ENCODE measurements around the gene UCP3.

Gene UCP3

DNA sequence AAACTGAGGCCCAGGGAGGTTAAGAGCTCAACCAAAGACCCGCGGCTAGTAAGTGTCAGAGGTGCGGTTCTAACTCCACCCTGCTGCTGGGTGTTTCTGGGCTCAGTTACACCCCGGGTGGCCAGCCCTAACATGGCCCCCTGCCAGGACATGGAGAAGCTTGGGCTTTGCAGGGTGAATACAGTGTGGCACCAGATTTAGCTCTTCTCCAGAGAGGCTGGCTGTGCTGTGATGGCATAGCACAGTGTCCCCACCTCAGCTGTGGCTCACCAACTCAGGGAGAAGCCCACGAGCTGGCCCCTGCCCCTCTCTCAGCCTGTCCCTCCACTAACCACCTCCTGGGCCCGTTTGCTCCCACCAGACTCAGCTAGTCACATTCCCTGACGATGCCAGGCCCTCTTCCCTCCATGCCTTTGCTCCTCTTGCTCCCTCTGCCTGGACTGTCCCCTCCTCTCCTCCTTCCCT is 7.0 kb downstream of the UCP3 start:
- H3K79me1 ChIP-seq (ENCODE audit: low read depth, low read length) = no peaks in the 10 kb centered on the region
- no peak overlapping the region for H2BK15ac ChIP-seq (ENCODE audit: low read length)
- H4K8ac ChIP-seq (ENCODE audit: low read depth, low read length) = no peak overlapping the region
- H3K4me2 ChIP-seq (ENCODE audit: insufficient read depth, low read length, poor library complexity, severe bottlenecking) = no peak overlapping the region
- no peak overlapping the region for H3K14ac ChIP-seq (ENCODE audit: low read length)
- WGBS, 2 donors (ENCODE audit: extremely low coverage in 2 of 2, insufficient read length in 2 of 2, insufficient replicate concordance in 1 of 2) = no CpG with 5 or more reads among the region's 7 CpGs
- no peaks in the 10 kb centered on the region for H3K4me1 ChIP-seq (ENCODE audit: control insufficient read depth in 2 of 2, insufficient read depth in 1 of 2, low read depth in 1 of 2, low read length in 2 of 2)
- no peak overlapping the region for H2BK12ac ChIP-seq (ENCODE audit: low read length)
- no peak overlapping the region for H2BK5ac ChIP-seq (ENCODE audit: low read length)
- no peak overlapping the region for H2AK5ac ChIP-seq (ENCODE audit: low read depth, low read length)
- peaks cover 2 to 43% of the 10 kb centered on the region in 2 donors for H3K36me3 ChIP-seq (replicated peaks in 1 of 2; ENCODE audit: control insufficient read depth in 2 of 2, insufficient read depth in 2 of 2, low read length in 2 of 2)
- H2BK120ac ChIP-seq (ENCODE audit: low read depth, low read length) = no peak overlapping the region
- no peaks in the 10 kb centered on the region for H3K27me3 ChIP-seq (ENCODE audit: control insufficient read depth in 3 of 3, insufficient read depth in 3 of 3, low read depth in 1 of 3, low read length in 3 of 3)
- no peak for DNase-seq (ENCODE audit: low spot score)
- no peak overlapping the region for H4K91ac ChIP-seq (ENCODE audit: low read depth, low read length, poor library complexity)
- no peak overlapping the region for H3K18ac ChIP-seq (ENCODE audit: low read length)
- H3K9me3 ChIP-seq (replicated peaks in 1 of 2; ENCODE audit: control insufficient read depth in 2 of 2, insufficient read depth in 1 of 2, low read depth in 1 of 2, low read length in 2 of 2) = no peaks in the 10 kb centered on the region
- H3K4me3 ChIP-seq (ENCODE audit: low read length in 2 of 2) = no peak overlapping the region
- no peak overlapping the region for H2AFZ ChIP-seq (ENCODE audit: low read length)
- H3K23ac ChIP-seq (ENCODE audit: low read depth, low read length, poor library complexity) = no peak overlapping the region
- H3K27ac ChIP-seq (replicated peaks; ENCODE audit: low read length) = no peak overlapping the region
- H3K9ac ChIP-seq (ENCODE audit: low read depth, low read length, poor library complexity) = no peak overlapping the region
- H3K4ac ChIP-seq (ENCODE audit: low read length) = no peak overlapping the region

DNA sequence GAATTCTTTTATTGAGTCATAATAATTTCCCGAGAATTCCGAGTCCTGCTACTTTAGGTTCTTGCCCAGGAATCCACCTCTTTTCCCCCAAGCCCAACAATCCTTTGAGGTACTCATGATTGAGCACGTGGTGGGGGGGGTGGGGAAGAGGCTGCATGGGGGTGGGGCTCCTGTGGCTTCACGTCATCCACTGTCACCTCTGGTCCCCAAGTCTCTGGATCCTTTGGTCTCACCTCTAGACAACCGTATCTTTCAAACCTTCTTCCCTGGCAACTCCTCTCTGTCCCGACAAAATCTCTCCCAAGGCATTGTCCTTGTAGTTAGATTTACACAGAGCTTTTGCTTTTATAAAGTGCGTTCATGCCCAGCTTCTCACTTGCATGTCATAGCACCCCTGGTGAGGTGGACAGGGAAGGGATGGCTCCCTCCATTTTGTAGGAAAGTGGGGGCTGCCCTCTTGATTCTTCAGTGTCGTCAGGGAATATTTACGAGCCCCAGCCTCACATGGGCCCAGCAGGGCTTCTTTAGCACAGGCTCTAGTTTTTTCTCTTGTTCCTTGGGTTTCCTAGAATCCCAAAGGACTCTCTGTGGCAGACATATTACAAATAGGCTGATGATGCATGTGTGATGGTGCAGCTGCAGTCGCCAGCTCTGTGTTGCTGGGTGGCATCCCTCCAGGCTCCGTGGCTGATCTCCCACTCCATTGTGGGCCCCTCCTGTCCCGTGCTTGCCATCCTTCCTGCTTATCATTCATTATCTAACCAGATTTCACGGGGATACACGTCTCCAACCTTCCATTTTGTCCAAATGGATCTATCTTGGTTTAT is 8.4 kb downstream of the UCP3 start:
- no peak for DNase-seq (ENCODE audit: low spot score)
- no peak overlapping the region for H3K27ac ChIP-seq (replicated peaks; ENCODE audit: low read length)
- no peak overlapping the region for H2AFZ ChIP-seq (ENCODE audit: low read length)
- no CpG with 5 or more reads among the region's 14 CpGs for WGBS, 2 donors (ENCODE audit: extremely low coverage in 2 of 2, insufficient read length in 2 of 2, insufficient replicate concordance in 1 of 2)
- H4K91ac ChIP-seq (ENCODE audit: low read depth, low read length, poor library complexity) = no peak overlapping the region
- no peak overlapping the region for H3K4me3 ChIP-seq (ENCODE audit: low read length in 2 of 2)
- no peak overlapping the region for H3K4ac ChIP-seq (ENCODE audit: low read length)
- H3K4me1 ChIP-seq (ENCODE audit: control insufficient read depth in 2 of 2, insufficient read depth in 1 of 2, low read depth in 1 of 2, low read length in 2 of 2) = no peaks in the 10 kb centered on the region
- H3K36me3 ChIP-seq (replicated peaks in 1 of 2; ENCODE audit: control insufficient read depth in 2 of 2, insufficient read depth in 2 of 2, low read length in 2 of 2) = peaks cover 2 to 43% of the 10 kb centered on the region in 2 donors
- no peak overlapping the region for H3K9ac ChIP-seq (ENCODE audit: low read depth, low read length, poor library complexity)
- no peak overlapping the region for H4K8ac ChIP-seq (ENCODE audit: low read depth, low read length)
- no peak overlapping the region for H2BK5ac ChIP-seq (ENCODE audit: low read length)
- no peaks in the 10 kb centered on the region for H3K79me1 ChIP-seq (ENCODE audit: low read depth, low read length)
- no peak overlapping the region for H2BK120ac ChIP-seq (ENCODE audit: low read depth, low read length)
- no peak overlapping the region for H3K23ac ChIP-seq (ENCODE audit: low read depth, low read length, poor library complexity)
- no peak overlapping the region for H3K4me2 ChIP-seq (ENCODE audit: insufficient read depth, low read length, poor library complexity, severe bottlenecking)
- no peak overlapping the region for H3K18ac ChIP-seq (ENCODE audit: low read length)
- no peak overlapping the region for H2AK5ac ChIP-seq (ENCODE audit: low read depth, low read length)
- H3K27me3 ChIP-seq (ENCODE audit: control insufficient read depth in 3 of 3, insufficient read depth in 3 of 3, low read depth in 1 of 3, low read length in 3 of 3) = no peaks in the 10 kb centered on the region
- H3K9me3 ChIP-seq (replicated peaks in 1 of 2; ENCODE audit: control insufficient read depth in 2 of 2, insufficient read depth in 1 of 2, low read depth in 1 of 2, low read length in 2 of 2) = no peaks in the 10 kb centered on the region
- H3K14ac ChIP-seq (ENCODE audit: low read length) = no peak overlapping the region
- H2BK15ac ChIP-seq (ENCODE audit: low read length) = no peak overlapping the region
- no peak overlapping the region for H2BK12ac ChIP-seq (ENCODE audit: low read length)

DNA sequence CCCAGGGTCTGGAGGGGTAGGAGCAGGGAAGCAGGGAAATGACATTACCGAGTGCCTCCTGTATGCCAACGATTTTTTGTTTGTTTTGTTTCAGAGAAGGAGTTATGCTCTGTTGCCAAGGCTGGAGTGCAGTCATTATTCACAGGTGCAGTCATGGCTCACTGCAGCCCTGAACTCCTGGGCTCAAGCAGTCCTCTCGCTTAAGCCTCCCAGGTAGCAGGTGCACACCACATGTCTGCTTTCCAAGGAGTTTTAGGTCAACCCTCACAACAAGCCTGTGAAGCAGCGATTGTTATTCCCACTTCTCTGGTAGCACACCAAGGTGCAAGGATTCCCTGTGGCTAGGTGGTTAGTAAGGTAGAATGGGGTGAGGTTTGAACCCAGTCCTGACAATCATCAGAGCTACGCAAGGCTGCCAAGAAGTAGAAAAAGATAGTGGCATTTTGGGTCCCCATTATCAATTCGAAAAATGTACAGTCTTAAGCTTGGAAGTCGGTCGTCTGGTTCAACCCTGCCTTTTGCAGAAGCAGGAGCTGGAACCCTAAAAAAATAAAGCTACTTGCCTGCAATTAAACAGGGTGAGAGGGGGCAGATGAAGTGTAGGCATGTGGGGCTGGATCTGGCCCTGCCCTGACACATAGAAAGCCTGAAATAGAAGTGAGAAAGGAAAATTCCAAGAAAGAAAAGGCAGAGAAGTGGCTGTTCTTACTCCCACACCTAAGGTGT is 9.1 kb downstream of the UCP3 start:
- H3K27me3 ChIP-seq (ENCODE audit: control insufficient read depth in 3 of 3, insufficient read depth in 3 of 3, low read depth in 1 of 3, low read length in 3 of 3) = no peaks in the 10 kb centered on the region
- H3K4me3 ChIP-seq (ENCODE audit: low read length in 2 of 2) = no peak overlapping the region
- no peak overlapping the region for H2BK5ac ChIP-seq (ENCODE audit: low read length)
- no peaks in the 10 kb centered on the region for H3K79me1 ChIP-seq (ENCODE audit: low read depth, low read length)
- no peak overlapping the region for H2AFZ ChIP-seq (ENCODE audit: low read length)
- H4K91ac ChIP-seq (ENCODE audit: low read depth, low read length, poor library complexity) = no peak overlapping the region
- no peak overlapping the region for H3K9ac ChIP-seq (ENCODE audit: low read depth, low read length, poor library complexity)
- no CpG with 5 or more reads among the region's 8 CpGs for WGBS, 2 donors (ENCODE audit: extremely low coverage in 2 of 2, insufficient read length in 2 of 2, insufficient replicate concordance in 1 of 2)
- H3K9me3 ChIP-seq (replicated peaks in 1 of 2; ENCODE audit: control insufficient read depth in 2 of 2, insufficient read depth in 1 of 2, low read depth in 1 of 2, low read length in 2 of 2) = no peaks in the 10 kb centered on the region
- H2BK120ac ChIP-seq (ENCODE audit: low read depth, low read length) = no peak overlapping the region
- H2BK12ac ChIP-seq (ENCODE audit: low read length) = no peak overlapping the region
- H3K18ac ChIP-seq (ENCODE audit: low read length) = no peak overlapping the region
- no peak for DNase-seq (ENCODE audit: low spot score)
- H4K8ac ChIP-seq (ENCODE audit: low read depth, low read length) = no peak overlapping the region
- peaks cover 2 to 36% of the 10 kb centered on the region in 2 donors for H3K36me3 ChIP-seq (replicated peaks in 1 of 2; ENCODE audit: control insufficient read depth in 2 of 2, insufficient read depth in 2 of 2, low read length in 2 of 2)
- no peak overlapping the region for H2AK5ac ChIP-seq (ENCODE audit: low read depth, low read length)
- no peaks in the 10 kb centered on the region for H3K4me1 ChIP-seq (ENCODE audit: control insufficient read depth in 2 of 2, insufficient read depth in 1 of 2, low read depth in 1 of 2, low read length in 2 of 2)
- no peak overlapping the region for H3K23ac ChIP-seq (ENCODE audit: low read depth, low read length, poor library complexity)
- H2BK15ac ChIP-seq (ENCODE audit: low read length) = no peak overlapping the region
- no peak overlapping the region for H3K4ac ChIP-seq (ENCODE audit: low read length)
- H3K27ac ChIP-seq (replicated peaks; ENCODE audit: low read length) = no peak overlapping the region
- H3K14ac ChIP-seq (ENCODE audit: low read length) = no peak overlapping the region
- no peak overlapping the region for H3K4me2 ChIP-seq (ENCODE audit: insufficient read depth, low read length, poor library complexity, severe bottlenecking)

DNA sequence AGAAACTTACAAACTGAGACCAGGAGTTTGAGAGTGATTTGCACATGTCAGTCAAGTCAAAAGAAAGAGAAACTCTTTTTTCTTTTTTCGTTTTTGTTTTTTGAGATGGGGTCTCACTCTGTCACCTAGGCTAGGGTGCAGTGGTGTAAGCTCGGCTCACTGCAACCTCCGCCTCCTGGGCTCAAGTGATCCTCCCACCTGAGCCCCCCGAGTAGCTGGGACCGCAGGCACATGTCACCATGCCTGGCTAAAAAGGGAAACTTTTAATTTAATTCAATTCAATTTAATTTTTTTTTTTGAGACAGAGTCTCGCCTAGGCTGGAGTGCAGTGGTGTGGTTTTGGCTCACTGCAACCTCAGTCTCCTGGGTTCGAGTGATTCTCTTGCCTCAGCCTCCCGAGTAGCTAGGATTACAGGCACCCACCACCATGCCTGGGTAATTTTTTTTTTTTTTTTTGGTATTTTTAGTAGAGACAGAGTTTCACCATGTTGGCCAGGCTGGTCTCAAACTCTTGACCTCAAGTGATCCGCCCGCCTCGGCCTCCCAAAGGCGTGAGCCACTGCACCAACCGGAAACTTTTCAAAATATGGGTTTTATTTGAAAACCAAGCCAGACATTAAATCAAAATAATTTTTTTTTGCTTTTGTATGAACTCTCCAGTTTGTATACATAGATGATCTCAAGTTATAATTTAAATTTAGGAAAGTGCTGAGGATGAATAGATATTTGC is 9.9 kb downstream of the UCP3 start:
- H3K4ac ChIP-seq (ENCODE audit: low read length) = no peak overlapping the region
- no peak overlapping the region for H2BK5ac ChIP-seq (ENCODE audit: low read length)
- no peak overlapping the region for H2BK12ac ChIP-seq (ENCODE audit: low read length)
- H3K23ac ChIP-seq (ENCODE audit: low read depth, low read length, poor library complexity) = no peak overlapping the region
- no peaks in the 10 kb centered on the region for H3K4me1 ChIP-seq (ENCODE audit: control insufficient read depth in 2 of 2, insufficient read depth in 1 of 2, low read depth in 1 of 2, low read length in 2 of 2)
- no peak overlapping the region for H3K4me2 ChIP-seq (ENCODE audit: insufficient read depth, low read length, poor library complexity, severe bottlenecking)
- H2BK15ac ChIP-seq (ENCODE audit: low read length) = no peak overlapping the region
- H3K79me1 ChIP-seq (ENCODE audit: low read depth, low read length) = no peaks in the 10 kb centered on the region
- H3K9me3 ChIP-seq (replicated peaks in 1 of 2; ENCODE audit: control insufficient read depth in 2 of 2, insufficient read depth in 1 of 2, low read depth in 1 of 2, low read length in 2 of 2) = no peaks in the 10 kb centered on the region
- no peak overlapping the region for H4K8ac ChIP-seq (ENCODE audit: low read depth, low read length)
- no peak overlapping the region for H3K18ac ChIP-seq (ENCODE audit: low read length)
- H3K27me3 ChIP-seq (ENCODE audit: control insufficient read depth in 3 of 3, insufficient read depth in 3 of 3, low read depth in 1 of 3, low read length in 3 of 3) = no peaks in the 10 kb centered on the region
- WGBS, 2 donors (ENCODE audit: extremely low coverage in 2 of 2, insufficient read length in 2 of 2, insufficient replicate concordance in 1 of 2) = no CpG with 5 or more reads among the region's 13 CpGs
- H4K91ac ChIP-seq (ENCODE audit: low read depth, low read length, poor library complexity) = no peak overlapping the region
- H2BK120ac ChIP-seq (ENCODE audit: low read depth, low read length) = no peak overlapping the region
- no peak overlapping the region for H2AK5ac ChIP-seq (ENCODE audit: low read depth, low read length)
- H2AFZ ChIP-seq (ENCODE audit: low read length) = no peak overlapping the region
- H3K27ac ChIP-seq (replicated peaks; ENCODE audit: low read length) = no peak overlapping the region
- H3K4me3 ChIP-seq (ENCODE audit: low read length in 2 of 2) = no peak overlapping the region
- H3K14ac ChIP-seq (ENCODE audit: low read length) = no peak overlapping the region
- H3K9ac ChIP-seq (ENCODE audit: low read depth, low read length, poor library complexity) = no peak overlapping the region
- H3K36me3 ChIP-seq (replicated peaks in 1 of 2; ENCODE audit: control insufficient read depth in 2 of 2, insufficient read depth in 2 of 2, low read length in 2 of 2) = peaks cover 2 to 30% of the 10 kb centered on the region in 2 donors
- no peak for DNase-seq (ENCODE audit: low spot score)
